Measurements from ENCODE around the gene ACTN2. TPM values are rescaled to one million over a fixed set of nuclear protein-coding genes. Genes with fewer than 3 reads are reported as not detected.
"Not testable (repeated sequence)": the region's sequence is repeated elsewhere in the genome, so short reads cannot be mapped to it uniquely, and the experiment has no call there.

Gene ACTN2
- 0.98 and 2.7 TPM in 2 replicates for total RNA-seq (2014; rRNA removed; shearing (Covaris generic))
- 0.62 and 0.75 TPM in 2 replicates for polyA plus RNA-seq (2015; cell fraction: cytosol; rRNA removed)
- 18.6 and 31.1 TPM in 2 replicates for polyA plus RNA-seq (2015; cell fraction: nucleus; rRNA removed)

DNA sequence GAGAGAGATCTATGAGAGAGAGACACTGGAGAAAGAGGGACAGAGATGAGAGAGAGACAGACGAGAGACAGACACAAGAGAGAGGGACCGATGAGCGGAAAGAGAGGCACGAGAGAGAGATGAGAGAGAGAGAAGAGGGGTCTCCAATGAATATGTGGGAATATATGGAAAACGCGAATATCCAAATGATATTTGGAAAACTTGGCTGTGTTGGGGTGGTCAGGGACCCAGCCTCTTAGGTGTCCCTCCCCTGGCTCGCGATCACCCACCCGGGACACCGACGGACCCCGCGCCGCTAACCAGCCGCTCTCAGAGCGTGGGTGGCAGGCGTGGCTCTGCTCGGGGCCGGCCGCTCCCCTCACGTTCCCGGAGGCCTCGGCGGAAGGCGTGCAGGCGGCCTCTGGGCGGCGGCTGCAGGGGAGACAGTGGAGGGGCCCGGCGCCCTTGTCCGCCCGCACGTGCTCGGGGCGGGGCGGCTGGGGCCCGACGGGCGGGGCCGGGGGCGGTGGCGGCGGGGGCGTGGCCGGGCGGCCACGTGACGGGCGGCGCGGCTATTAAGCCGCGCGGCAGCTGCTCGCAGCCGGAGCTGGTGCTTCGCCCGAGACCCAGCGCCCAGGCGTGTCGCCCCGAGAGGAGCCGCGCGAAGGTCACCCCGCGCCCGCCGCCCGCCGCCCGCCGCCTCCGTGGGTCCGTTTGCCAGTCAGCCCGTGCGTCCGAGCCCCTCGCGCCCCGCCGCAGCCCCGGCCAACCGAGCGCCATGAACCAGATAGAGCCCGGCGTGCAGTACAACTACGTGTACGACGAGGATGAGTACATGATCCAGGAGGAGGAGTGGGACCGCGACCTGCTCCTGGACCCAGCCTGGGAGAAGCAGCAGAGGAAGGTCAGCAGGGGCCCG, at the start of gene ACTN2:
ACTN2 (plus strand) TSS at position 583 of the 898 bp plus-strand sequence; CDS start at position 758, 175 bp downstream.
- DNase-seq (ENCODE audit: low read depth, low spot score) = peak; percentile 39
- in situ Hi-C loops (cut with HindIII; ENCODE audit: low pct_unique_long_range_greater_than_20kb, low sequenced_read_pairs) = no loop called here

GRCh38 chr1:236638945-236639344, 47.4 kb upstream of the ACTN2 start:
- DNase-seq (ENCODE audit: low read depth, low spot score) = no peak
- in situ Hi-C loops (cut with HindIII; ENCODE audit: low pct_unique_long_range_greater_than_20kb, low sequenced_read_pairs) = no loop called here

- in situ Hi-C loops (cut with HindIII; ENCODE audit: low pct_unique_long_range_greater_than_20kb, low sequenced_read_pairs) = no loop called here
Observed at GRCh38 chr1:236639686-236640085, 46.6 kb upstream of the ACTN2 start.

GRCh38 chr1:236642763-236643162, 43.5 kb upstream of the ACTN2 start:
- in situ Hi-C loops (cut with HindIII; ENCODE audit: low pct_unique_long_range_greater_than_20kb, low sequenced_read_pairs) = no loop called here

More at GRCh38 chr1:236639686-236640085, 46.6 kb upstream of the ACTN2 start:
- no peak for DNase-seq (ENCODE audit: low read depth, low spot score)

DNA sequence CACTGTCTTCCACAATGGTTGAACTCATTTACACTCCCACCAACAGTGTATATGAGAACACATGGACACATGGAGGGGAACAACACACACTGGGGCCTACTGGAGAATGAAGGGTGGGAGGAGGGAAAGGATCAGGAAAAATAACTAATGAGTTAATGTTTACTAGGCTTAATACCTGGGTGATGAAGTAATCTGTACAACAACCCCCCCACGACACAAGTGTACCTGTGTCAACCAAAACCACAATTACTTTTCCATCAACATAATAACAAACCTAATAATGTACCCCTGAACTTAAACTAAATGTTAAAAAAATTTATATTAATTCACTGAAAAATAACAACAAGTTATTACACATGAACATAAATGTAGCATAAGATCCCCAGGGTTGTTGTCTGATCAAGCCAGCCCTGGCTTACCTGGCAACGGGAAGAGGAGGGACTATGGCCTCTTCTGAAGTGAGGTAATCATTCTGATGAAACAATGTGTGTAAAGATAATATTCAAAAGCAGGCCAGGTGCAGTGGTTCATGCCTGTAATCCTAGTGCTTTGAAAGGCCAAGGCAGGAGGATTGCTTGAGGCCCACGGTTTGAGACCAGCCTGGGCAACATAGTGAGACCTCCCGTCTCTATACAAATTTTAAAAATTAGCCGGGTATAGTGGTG, 41.2 kb upstream of the ACTN2 start:
- in situ Hi-C loops (cut with HindIII; ENCODE audit: low pct_unique_long_range_greater_than_20kb, low sequenced_read_pairs) = no loop called here

More at GRCh38 chr1:236642763-236643162, 43.5 kb upstream of the ACTN2 start:
- no peak for DNase-seq (ENCODE audit: low read depth, low spot score)

DNA sequence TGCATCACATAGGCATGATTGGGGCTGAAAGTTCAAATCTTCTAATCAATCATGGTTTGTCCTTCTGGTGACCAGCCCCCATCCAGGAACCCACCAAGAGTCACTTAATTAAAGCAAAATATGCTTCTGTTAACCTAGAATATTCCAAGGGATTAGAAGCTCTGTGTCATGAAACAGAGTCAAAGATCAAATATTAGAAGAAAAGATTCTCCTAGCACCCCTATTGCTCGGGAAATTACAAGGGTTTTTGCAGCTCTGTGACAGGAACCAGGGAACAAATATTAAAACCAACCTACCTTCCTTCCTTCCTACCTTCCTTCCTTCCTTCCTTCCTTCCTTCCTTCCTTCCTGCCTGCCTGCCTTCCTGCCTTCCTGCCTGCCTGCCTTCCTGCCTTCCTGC, 31.8 kb upstream of the ACTN2 start:
- no peak for DNase-seq (ENCODE audit: low read depth, low spot score)
- in situ Hi-C loops (cut with HindIII; ENCODE audit: low pct_unique_long_range_greater_than_20kb, low sequenced_read_pairs) = no loop called here

More for the DNA sequence above, 41.2 kb upstream of the ACTN2 start:
- DNase-seq (ENCODE audit: low read depth, low spot score) = no peak

DNA sequence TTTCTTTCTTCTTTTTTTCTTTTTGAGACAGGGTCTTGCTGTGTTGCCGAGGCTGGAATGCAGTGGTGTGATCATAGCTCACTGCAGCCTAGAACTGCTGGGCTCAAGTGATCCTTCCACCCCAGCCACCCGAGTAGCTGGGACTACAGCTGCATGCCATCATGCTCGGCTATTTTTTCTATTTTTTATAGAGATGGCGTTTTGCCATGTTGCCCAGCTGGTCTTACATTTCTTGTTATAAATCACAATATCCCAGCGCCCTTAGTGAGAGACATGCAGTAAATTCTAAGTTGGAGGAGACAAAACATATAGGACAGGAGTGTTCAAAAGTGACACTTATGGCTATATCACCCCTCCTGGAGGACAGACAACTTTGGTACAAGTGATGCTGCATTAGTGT, 31.3 kb upstream of the ACTN2 start:
- in situ Hi-C loops (cut with HindIII; ENCODE audit: low pct_unique_long_range_greater_than_20kb, low sequenced_read_pairs) = no loop called here
- no peak for DNase-seq (ENCODE audit: low read depth, low spot score)

- in situ Hi-C loops (cut with HindIII; ENCODE audit: low pct_unique_long_range_greater_than_20kb, low sequenced_read_pairs) = no loop called here
- DNase-seq (ENCODE audit: low read depth, low spot score) = no peak
Observed at GRCh38 chr1:236657398-236657797, 28.9 kb upstream of the ACTN2 start.

- in situ Hi-C loops (cut with HindIII; ENCODE audit: low pct_unique_long_range_greater_than_20kb, low sequenced_read_pairs) = no loop called here
- DNase-seq (ENCODE audit: low read depth, low spot score) = no peak
Observed at GRCh38 chr1:236659792-236660587, 26.3 kb upstream of the ACTN2 start.

DNA sequence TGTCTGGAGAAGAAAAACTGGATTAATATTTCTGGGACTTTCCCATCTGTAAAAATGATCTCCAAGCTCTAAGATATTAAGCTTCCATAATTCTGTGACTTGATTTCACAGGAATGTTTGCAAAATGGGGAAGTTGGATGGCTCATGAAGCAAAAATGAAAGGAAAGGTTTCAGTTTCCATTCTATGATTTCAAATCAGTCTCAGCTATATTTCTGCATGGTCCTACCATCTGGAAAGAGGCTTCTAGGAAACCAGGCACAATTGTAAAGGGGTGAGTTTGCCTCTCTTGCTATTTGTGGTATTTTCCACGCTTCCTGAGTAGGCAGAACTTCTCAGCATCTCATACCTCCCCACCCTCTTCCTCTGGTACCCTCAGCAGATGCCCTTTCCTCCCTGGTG, 22.4 kb upstream of the ACTN2 start:
- no peak for DNase-seq (ENCODE audit: low read depth, low spot score)
- in situ Hi-C loops (cut with HindIII; ENCODE audit: low pct_unique_long_range_greater_than_20kb, low sequenced_read_pairs) = no loop called here

DNA sequence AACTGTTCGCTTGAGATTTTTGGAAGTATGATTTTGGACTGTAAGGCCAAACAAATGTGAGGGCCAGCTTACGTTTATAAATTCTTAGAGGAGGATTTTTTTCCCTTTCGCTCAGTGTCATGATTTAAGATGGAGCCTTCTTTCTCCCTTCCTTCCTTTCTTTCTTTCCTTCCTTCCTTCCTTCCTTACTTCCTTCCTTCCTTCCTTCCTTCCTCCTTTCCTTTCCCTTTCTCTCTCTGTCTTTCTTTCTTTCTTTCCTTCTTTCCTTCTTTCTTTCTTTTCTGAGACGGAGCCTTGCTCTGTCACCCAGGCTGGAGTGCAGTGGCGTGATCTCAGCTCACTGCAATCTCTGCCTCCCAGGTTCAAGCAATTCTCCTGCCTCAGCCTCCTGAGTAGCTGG, 17.4 kb upstream of the ACTN2 start:
- DNase-seq (ENCODE audit: low read depth, low spot score); in situ Hi-C loops (cut with HindIII; ENCODE audit: low pct_unique_long_range_greater_than_20kb, low sequenced_read_pairs): not testable (repeated sequence)

GRCh38 chr1:236670060-236670459, 16.2 kb upstream of the ACTN2 start:
- in situ Hi-C loops (cut with HindIII; ENCODE audit: low pct_unique_long_range_greater_than_20kb, low sequenced_read_pairs) = no loop called here
- DNase-seq (ENCODE audit: low read depth, low spot score) = no peak

GRCh38 chr1:236673289-236673919, 12.9 kb upstream of the ACTN2 start:
- no peak for DNase-seq (ENCODE audit: low read depth, low spot score)
- in situ Hi-C loops (cut with HindIII; ENCODE audit: low pct_unique_long_range_greater_than_20kb, low sequenced_read_pairs) = no loop called here

DNA sequence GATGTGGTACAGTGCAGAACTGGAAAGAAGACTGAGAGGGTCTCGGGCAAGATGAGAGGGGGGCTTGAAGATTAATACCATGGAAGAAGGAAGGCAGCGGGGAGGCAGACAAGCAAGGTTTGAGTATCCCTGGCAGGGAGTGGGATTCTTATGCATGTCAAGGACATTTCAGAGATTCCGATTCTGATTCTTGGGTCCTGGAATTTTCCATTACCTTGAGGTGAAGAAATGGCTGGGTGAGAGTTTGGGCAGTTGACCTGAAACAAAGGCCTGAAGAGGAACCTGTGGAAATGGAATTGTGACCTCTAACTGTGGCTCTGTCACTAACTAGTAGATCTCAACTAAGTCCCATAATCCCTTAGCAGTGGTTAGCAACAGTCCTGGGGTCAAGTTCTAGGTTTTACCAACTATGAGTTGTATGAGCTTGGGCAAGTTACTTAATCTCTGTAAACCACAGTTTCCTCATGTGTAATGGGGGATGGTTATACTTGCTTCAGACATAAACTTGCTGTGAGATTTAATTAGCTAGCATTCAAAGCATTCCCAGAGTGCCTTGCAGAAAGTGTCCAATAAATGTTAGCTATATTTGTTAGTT, 8.6 kb upstream of the ACTN2 start:
- no peak for DNase-seq (ENCODE audit: low read depth, low spot score)
- in situ Hi-C loops (cut with HindIII; ENCODE audit: low pct_unique_long_range_greater_than_20kb, low sequenced_read_pairs) = no loop called here

- peak; percentile 36 for DNase-seq (ENCODE audit: low read depth, low spot score)
- in situ Hi-C loops (cut with HindIII; ENCODE audit: low pct_unique_long_range_greater_than_20kb, low sequenced_read_pairs) = no loop called here
Observed at GRCh38 chr1:236681219-236681618, 5.1 kb upstream of the ACTN2 start.

GRCh38 chr1:236685205-236685916, 938 bp upstream of the ACTN2 start:
- in situ Hi-C loops (cut with HindIII; ENCODE audit: low pct_unique_long_range_greater_than_20kb, low sequenced_read_pairs) = no loop called here
- DNase-seq (ENCODE audit: low read depth, low spot score) = no peak

- DNase-seq (ENCODE audit: low read depth, low spot score) = no peak
- in situ Hi-C loops (cut with HindIII; ENCODE audit: low pct_unique_long_range_greater_than_20kb, low sequenced_read_pairs) = no loop called here
Observed at GRCh38 chr1:236686815-236687160, 489 bp downstream of the ACTN2 start.
